ENCODE data around the gene N4BP2L2.
A peak's percentile ranks its signal among the peaks of the same experiment; 100 is the strongest.
"Not testable (repeated sequence)": the region's sequence is repeated elsewhere in the genome, so short reads cannot be mapped to it uniquely, and the experiment has no call there.

Gene N4BP2L2

DNA sequence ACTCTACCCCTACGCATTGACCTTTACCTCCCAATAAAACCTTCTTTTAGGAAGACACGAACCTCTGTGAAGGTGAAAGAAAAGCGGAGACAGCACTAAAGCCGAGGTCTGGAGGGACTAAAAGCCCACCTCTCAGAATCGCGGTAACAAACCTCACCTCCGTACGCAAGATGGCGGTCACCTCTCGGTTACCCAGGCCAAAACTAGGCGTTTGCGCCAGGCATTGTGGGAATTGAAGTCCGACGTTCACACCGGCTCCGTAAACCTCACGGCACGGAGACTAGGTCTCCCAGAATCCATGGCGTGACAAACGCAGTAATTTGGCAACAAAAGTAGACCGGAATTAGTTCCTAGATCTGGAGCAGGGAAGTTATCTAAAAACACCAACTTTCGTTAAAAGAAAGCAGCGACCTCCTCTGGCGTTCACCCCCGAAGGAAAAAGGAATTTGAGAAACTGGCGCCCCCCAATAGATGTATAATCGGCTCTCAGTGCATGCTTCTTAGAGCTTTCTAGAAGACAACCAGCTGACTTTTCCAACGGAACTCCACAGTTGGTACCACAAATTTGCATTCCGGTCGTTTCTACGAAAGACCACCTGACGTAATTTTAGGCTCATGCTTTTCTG, at the start of gene N4BP2L2:
N4BP2L2 (minus strand) TSS at position 175 of the 626 bp plus-strand sequence. CDS start 1,768 bp downstream, outside the sequence.
- DNase-seq: peak; percentile 93

DNA sequence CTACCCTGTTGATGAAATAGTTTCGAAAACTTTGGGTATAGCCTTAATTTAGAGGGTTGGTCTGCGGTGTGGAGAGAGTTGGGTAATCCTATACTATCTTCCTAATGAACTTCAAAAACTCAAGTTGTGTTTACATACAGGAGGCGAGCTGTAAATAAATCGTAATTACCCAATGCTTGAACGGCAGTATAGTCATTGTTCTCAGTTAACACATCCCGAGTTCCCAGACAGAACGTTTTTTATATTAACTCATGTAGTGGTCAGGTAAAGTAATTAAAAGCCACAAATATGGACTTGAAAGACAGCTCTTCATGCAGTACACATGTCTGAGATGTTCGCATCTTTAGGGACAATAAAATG, 49.2 kb upstream of the N4BP2L2 start:
- DNase-seq: no peak

DNA sequence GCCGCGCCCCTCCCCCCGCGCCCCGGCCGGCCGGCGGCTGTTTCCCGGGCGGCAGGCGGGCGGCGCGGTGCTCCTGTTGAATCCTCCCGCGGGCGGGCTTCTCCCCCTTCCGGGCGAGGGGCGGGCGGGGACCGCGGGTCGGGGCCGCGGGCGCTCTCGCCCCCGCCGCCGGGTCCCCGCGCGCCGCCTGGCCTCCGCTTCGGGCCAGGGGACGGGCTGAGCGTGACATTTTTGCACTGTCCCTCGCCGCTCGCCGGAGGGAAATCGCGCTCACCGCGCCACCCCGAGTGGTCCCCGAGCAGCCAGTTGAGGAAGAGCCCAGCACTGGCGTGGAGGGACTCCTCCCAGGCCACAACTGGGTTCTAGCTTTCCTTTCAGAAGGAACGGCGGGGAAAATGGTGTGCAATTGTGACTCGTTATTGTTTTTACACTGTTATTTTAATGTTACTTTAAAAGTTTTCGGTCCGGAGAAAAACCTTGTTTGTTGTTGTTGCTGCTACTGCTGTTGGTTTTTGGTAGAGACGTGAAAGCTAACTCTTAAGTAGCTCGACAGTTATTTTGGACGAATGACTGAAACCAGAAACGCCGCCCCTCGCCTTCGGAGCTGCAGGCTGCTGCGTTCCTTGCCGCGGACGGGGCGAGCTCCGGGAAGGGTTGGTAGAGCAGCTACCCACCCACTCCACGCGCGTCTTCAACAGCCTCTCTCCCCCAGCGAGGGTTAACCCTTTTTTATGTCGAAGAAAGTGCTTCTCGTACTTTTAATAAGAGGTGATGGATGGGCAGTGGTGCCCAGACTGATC, 48.6 kb upstream of the N4BP2L2 start:
- peak; percentile 69 for DNase-seq

DNA sequence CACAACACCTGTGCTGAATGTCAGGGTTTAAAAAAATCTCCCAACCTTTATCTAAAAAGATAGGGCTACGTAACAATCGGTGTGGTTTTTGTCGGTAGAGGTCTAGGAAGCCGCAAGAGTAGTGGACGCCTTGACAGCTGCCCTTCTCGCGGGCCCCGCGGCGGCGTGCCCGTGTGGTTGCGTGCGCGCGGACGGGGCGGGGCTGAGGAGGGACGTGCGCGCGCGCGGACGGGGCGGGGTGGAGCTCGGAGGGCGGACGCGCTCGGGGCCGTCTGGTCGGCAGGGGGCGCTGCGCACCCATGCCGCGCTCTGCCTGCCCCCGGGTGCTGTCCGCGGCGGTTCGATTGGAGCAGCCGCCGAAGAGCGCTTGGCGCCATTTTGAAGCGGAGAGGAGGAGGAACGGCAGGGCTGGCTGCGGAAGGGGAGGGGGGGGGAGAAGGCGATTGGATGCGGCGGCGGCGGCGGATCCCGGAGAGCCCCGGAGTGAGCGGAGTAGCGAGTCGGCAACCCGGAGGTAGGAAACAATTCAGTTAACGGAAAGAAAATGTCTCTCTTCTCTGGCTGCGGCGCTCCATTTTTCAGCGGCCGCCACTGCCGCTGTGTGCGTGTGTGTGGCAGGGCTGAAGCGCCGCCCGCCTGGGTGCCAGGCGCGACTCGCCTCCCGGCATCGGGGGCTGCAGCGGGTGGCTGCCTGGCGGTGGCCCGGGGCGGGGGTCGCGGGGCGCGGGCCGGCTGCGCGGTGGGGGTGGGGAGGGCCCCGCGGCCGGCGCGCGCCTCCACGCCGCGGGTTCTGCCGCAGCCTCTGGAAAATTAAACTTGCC, 47.7 kb upstream of the N4BP2L2 start, which contains the start of gene PDS5B:
PDS5B (plus strand) TSS at position 373 of the 821 bp plus-strand sequence. CDS start 62,321 bp downstream, outside the sequence.
- peak; percentile 94 for DNase-seq

DNA sequence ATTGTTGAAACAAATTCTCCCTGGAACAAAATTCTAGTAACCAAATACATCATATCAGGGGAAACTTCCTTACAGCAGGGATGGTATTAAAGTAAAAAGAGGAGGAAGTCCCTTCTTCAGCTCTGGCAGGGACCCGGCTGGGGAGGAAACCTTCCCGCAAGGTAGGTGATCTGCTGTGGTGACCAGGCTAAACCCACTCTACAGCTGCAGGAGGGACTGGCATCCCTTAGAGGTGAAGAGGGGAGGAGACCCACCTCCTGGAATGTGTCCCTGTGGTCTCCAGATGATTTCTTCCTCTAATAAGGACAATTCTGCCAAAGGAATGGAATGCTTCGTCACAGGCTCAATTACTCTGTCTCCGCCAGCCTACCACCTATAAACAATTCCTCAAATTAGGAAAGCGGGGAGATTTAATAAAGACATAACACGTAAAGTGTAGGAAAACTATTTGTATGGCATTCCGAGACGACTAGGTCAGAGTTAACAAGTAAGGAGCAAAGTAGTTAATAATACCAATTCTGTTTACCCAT, 47.0 kb upstream of the N4BP2L2 start:
- DNase-seq: no peak

DNA sequence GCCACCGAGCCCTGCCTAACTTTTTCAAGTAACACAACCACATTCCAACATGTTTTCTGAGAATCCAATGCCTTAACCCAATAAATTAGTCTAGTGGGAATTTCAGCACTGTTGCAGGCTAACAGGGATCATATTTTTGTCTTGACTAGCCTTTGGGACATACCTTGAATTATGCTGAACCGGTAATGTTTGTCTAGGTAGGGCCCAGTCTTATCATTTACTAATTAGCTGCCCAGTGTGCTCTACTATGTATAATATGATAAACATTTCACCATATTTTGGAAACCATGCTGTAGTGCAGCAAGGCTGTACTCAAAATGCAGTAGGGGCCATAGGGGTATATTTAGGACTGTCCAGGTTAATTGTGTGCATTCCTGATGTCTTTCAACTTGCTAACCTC, 44.4 kb upstream of the N4BP2L2 start:
- no peak for DNase-seq

DNA sequence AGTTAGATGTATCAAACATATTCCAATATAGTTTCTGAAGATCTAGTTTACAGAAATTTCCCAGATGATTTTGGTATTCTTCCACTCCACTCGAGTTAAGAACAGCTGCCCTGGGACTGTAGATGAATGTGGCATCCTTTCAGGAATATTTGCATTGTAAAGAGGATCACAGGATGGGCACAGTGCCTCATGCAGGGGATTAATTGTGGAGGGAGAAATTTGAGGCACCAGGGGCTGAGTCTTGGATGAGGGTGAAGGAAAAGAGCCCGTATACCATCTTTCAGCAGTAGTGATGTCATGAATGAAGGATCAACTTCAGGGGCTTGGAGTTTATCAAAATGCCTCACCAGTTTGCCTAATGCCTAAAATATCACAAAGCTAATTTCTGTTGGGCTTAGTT, 43.7 kb upstream of the N4BP2L2 start:
- no peak for DNase-seq

DNA sequence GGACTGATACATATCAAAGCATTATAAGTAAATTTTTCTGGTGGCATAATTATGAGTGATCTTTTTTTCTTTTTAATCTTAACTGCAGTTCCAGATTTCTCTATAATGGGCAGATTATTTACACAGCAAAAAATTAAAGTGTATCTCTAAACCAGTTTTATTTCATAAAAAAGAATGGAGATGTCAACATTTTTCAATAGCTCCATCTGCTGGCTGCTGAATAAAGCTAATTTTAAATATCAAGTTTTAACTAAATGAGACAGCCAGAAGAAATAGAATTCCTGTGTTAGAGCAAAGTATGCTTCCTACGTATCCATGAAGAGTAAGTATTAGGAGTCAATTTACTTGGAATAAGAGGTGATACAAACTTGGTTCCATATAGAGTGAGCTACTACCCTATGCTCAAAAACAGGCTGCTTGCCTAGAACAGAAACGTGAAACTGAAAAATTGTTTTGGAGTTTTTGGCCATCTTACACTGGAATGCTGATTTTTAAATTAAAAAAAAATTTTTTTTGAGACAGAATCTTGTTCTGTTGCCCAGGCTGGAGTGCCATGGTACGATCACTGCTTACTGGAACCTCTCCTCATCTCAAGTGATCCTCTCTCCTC, 42.7 kb upstream of the N4BP2L2 start:
- DNase-seq: no peak

DNA sequence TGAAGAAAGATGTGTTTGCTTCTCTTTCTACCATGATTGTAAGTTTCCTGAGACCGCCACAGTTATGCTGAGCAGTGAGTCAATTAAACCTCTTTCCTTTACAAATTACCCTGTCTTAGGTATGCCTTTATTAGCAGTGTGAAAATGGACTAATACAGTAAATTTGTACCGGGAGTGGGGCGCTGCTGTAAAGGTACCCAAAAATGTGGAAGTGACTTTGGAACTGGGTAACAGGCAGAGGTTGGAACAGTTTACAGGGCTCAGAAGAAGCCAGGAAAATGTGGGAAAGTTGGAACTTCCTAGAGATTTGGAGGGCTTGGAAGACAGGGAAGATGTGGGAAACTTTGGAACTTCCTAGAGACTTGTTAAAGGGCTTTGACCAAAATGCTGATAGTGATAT, 38.4 kb upstream of the N4BP2L2 start:
- no peak for DNase-seq

DNA sequence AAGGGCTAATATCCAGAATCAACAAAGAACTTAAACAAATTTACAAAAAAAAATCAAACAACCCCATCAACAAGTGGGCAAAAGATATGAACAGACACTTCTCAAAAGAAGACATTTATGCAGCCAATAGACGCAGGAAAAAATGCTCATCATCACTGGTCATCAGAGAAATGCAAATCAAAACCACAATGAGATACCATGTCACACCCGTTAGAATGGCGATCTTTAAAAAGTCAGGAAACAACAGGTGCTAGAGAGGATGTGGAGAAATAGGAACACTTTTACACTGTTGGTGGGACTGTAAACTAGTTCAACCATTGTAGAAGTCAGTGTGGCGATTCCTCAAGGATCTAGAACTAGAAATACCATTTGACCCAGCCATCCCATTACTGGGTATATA, 37.1 kb upstream of the N4BP2L2 start:
- not testable (repeated sequence) for DNase-seq

DNA sequence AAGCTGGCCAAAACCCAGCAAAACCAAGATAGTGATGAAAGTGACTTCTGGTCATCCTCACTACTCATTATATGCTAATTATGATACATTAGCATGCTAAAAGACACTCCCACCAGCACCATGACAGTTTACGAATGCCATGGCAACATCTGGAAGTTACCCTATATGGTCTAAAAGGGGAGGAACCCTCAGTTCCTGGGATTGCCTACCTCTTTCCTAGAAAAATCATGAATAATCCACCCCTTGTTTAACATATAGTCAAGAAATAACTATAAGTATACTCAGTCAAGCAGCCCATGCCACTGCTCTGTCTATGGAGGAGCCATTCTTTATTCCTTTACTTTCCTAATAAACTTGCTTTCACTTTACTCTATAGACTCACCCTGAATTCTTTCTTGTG, 22.2 kb upstream of the N4BP2L2 start:
- not testable (repeated sequence) for DNase-seq

DNA sequence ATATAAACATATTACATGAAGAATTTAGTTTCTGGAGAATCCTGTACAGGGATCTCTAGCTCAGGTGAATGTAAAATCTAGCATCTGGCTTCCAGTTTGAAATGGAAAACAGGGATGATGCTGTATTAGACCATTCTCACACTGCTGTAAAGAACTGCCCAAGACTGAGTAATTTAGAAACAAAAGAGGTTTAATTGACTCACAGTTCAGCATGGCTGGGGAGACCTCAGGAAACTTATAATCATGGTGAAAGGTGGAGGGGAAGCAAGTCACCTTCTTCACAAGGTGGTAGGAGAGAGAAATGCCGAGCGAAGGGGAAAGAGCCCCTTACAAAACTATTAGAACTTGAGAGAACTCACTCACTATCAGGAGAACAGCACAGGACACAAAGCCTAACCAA, 17.0 kb upstream of the N4BP2L2 start:
- no peak for DNase-seq

DNA sequence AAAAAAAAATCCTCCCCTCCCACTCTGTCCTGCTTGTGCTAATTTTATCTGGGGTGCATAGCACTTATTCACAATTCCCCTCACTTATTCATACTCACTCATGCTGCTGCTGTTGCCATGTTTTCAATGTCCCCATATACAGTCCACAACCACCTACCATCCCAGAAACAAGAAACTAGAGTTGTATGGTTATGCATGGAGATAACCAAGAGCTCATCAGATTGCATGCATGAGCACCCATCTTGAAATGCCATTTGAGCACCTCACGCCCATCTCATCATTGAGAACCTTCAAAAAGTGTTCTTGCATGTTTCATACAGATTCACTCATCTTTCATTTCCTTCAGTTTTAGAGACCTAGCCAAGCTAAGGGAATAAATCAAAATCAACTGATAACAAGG, 15.1 kb upstream of the N4BP2L2 start:
- no peak for DNase-seq

DNA sequence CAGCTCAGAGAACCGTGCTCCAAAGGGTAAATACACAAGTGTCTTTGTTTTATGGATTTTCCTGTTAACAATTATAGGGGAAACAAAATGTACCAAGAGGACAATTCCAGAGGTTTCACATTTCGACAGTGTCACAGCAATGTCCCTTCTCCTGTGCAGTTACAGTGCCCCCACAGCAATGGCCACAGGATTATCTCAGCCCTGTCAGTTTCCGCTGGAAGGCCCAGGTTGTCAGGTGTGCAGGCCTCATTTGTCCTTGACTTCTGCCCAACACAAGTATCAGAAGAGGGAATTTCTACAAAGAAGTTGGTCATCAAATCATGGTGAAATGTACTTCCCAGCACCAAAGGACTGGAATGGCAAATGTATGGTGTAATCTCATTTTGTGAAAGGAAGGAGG, 11.2 kb upstream of the N4BP2L2 start:
- no peak for DNase-seq

DNA sequence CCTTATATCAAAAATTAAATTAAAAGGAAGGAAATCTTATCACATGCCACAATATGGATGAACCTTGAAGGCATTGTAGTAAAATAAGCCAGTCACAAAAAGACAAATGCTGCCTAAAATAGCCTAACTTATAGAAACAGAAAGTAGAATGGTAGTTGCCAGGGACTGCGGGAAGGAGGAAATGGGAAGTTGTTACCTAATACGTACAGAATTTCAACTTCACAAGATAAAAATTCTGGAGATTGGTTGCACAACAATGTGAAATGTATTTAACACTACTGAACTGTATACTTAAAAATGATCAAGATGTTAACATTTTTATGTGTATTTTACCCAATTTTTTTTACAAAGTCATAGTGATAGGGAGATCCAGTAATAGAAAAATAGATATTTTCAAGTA, 10.2 kb upstream of the N4BP2L2 start:
- no peak for DNase-seq

DNA sequence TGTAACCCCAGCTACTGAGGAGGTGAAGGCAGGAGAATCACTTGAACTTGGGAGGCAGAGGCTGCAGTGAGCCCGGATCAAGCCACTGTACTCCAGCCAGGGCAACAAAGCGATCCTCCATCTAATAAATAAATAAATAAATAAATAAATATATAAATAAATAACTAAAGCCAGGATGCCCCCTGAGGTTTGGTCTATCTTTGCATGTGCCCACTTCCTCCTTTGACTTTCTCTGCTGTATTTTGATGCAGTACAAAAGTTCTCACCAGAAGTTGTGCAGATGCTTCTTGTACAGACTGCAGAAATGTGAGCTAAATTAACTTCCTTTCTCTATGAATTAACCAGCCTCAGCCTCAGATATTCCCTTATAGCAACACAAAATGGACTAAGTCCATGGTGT, 6.5 kb upstream of the N4BP2L2 start:
- no peak for DNase-seq

DNA sequence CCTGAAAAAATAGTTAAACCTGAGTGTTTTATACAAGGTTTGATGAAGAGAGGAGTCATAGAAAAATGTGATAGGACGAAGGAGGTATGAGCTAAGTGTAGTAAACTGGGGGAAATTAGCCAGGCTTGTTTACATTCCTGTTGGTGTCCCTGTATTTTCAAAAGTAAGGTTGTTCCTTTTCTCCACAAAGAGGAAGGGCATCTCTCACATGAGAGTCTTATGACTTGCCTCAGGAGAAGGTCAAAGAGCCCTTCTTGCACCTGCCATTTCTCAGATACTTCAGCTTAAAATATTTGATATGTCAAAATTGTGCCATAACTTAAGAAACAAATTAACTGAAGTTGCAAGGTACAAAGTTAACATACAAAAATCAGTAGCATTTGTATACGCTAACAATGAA, 3.6 kb upstream of the N4BP2L2 start:
- no peak for DNase-seq

DNA sequence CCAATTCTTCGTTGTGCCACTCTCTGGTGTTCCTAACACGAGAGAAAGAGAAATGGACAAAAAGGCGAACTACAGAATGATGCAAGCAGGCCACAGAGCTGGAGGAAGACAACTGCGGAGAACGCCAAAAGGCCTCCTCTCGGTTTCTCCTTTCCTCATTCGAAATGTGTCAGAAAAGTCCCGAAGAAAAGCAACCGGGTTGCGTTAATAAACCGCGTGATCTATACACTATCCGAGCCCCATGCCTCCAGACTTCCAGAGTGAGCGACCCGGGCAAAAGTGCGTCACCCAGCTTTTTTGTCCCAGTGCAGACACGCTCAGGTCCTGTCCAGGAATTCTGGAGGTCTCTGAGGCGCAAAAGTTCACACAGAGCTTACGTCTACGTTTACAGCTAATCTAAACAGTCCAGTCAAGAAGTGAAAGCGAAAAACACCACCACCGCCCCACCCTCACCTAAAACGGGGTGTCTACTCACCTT, 413 bp downstream of the N4BP2L2 start:
- no peak for DNase-seq

DNA sequence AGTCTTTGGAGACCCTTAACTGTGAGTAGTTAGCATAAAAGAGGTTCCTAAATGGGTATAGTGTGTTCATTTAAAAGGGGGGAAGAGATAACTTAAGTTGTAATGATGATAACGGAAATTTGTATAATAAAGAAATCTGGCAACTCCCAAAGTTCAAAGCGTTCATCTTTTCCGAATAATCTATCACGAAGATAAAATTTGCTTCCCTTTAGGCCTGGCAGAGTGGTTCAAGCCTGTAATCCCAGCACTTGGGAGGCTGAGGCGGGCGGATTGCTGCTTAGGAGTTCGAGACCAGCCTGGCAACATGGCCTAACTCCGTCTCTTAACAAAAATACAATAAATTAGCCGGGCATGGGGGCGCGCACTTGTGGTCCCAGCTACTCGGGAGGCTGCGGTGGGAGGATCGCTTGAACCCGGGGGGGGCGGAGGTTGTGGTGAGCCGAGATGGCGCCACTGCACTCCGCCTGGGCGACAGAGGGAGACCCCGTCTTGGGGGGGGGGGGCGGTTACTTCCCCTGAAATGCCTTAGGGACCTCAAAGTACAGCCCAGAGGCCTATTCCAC, 934 bp downstream of the N4BP2L2 start:
- peak; percentile 62 for DNase-seq

DNA sequence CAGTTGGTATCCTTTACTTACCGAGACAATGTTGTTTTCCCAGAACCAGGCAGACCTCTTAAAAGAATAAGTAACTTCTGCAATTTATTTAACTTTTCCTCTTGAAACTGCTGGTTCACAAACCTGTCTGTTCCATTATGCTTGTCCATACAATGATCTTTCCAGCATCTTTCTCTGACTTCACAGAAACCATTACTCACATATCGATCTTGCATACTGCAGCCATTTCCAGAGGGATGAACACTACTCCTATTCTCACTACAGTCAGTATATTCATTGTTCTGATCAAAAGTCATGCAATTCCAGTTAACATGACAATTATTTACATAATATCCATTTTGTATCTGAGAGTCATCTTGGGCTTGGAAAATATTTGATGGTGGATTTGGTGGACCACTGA, 2.8 kb downstream of the N4BP2L2 start:
- no peak for DNase-seq

DNA sequence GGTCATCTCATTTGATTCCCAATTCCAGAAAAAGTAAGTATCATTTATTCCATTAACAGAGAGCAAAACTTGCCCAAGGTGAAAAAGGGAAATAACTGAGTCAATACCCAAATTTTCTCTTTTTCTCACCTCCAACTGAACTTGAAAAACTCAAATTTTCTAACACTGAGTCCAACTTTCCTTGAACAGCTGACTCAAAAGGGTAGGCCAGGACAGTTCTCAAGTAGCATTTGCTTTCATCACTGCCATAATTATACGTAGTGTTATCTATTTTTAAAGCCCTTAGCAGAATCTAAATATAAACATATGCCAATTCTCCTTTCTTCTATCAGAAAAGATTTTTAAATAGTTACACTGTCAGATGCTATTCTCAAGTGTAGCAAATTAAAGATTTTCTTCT, 3.5 kb downstream of the N4BP2L2 start:
- no peak for DNase-seq

DNA sequence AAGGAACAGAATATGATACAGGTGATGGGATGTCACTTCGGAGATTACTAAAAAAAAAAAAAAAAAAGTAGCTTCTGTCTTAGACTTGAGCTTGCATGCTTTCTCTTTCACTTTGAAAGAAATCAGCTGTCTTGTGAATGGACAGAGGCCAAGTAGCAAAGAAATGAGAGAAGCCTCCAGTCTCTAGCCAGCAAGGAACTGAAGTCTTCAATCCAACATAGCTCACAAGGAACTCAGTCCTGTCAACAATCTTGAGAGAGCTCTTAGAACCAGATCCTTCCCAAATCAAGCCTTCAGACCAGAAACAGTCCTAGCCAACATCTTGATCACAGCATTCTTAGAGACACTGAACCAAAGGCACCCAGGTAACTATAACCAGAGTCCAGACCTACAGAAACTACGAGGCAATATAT, 7.7 kb downstream of the N4BP2L2 start:
- DNase-seq: no peak

Measured in activated CD4-positive, alpha-beta T cell treated with anti-CD3 and anti-CD28 coated beads for 48 hours (primary cell).